T-helper 1 cell treated with Interleukin-12 subunit alpha and Interleukin-12 subunit beta and Interleukin-4 antibody, amounts not matched to agents 30 μg/mL and 1 μg/mL, for 36 hours (primary cell): ENCODE data around the gene TPRG1.

ENCODE experiments used
- H3K27ac Mint-ChIP-seq: one replicate; pipeline ENCODE4 v1.8.0; 2021; ENCODE audit warnings: mild to moderate bottlenecking, mixed read lengths
- H3K27me3 Mint-ChIP-seq: one replicate; pipeline ENCODE4 v1.8.0; 2021; ENCODE audit warnings: low read depth, mixed read lengths
- H3K36me3 Mint-ChIP-seq: one replicate; pipeline ENCODE4 v1.8.0; 2021; ENCODE audit warnings: low read depth, mixed read lengths
- H3K4me1 Mint-ChIP-seq: one replicate; pipeline ENCODE4 v1.8.0; 2021; ENCODE audit warnings: low read depth, mixed read lengths
- H3K4me3 Mint-ChIP-seq: one replicate; pipeline ENCODE4 v1.8.0; 2021; ENCODE audit warnings: mild to moderate bottlenecking, moderate library complexity, mixed read lengths
- H3K9me3 Mint-ChIP-seq: one replicate; pipeline ENCODE4 v1.8.0; 2021; ENCODE audit warnings: mixed read lengths

Gene TPRG1

GRCh38 chr3:189372243-189372642 is 200.5 kb downstream of the TPRG1 start:
- Mint-ChIP-seq H3K9me3 (peaks cover 17% of the 10 kb centered on the region), H3K4me3 (no peak overlapping the region), H3K36me3 (peaks cover 10% of the 10 kb centered on the region), H3K27ac (no peak overlapping the region), H3K27me3 (no peaks in the 10 kb centered on the region), H3K4me1 (peaks cover 20% of the 10 kb centered on the region)
